Lung (tissue), 12 donors: ENCODE results near the gene PARP1. TPM values are rescaled to one million over a fixed set of nuclear protein-coding genes. Genes with fewer than 3 reads are reported as not detected.

Experiments used
- ATAC-seq: fragments of 200-7000 bp; cut with Tn5 transposase; one replicate; pipeline ENCODE4 v1.9.1; 2020; ENCODE audit warnings: moderate number of reproducible peaks; ENCODE audit not compliant: insufficient read depth, low FRiP score
- DNase-seq, 3 donors: peaks; one replicate each; pipeline ENCODE4 v3.0.0-alpha.2; 2013 to 2017
- H3K27ac ChIP-seq, 2 donors: one replicate each; pipeline ENCODE4 v1.5.1; 2013; ENCODE audit warnings: mild to moderate bottlenecking in 2 of 2, moderate library complexity in 2 of 2, control low read depth in 1 of 2, inconsistent platforms in 1 of 2, low read depth in 1 of 2, low read length in 1 of 2
- H3K27me3 ChIP-seq, 3 donors: one replicate each; pipeline ENCODE4 v1.5.1; 2013; ENCODE audit warnings: low read length in 2 of 3; ENCODE audit not compliant: control insufficient read depth in 3 of 3, insufficient read depth in 3 of 3
- H3K36me3 ChIP-seq, 4 donors: one replicate each; pipeline ENCODE4 v1.5.1; 2013; ENCODE audit warnings: low read length in 4 of 4, mild to moderate bottlenecking in 1 of 4, moderate library complexity in 1 of 4; ENCODE audit not compliant: control insufficient read depth in 4 of 4, insufficient read depth in 4 of 4
- H3K4me1 ChIP-seq, 5 donors: one replicate each; pipeline ENCODE4 v1.5.1; 2013; ENCODE audit warnings: low read length in 5 of 5, mild to moderate bottlenecking in 2 of 5, moderate library complexity in 1 of 5; ENCODE audit not compliant: control insufficient read depth in 5 of 5, insufficient read depth in 5 of 5
- H3K4me3 ChIP-seq: one replicate; pipeline ENCODE4 v1.5.1; 2013; ENCODE audit warnings: mild to moderate bottlenecking, control low read depth, moderate library complexity
- H3K9ac ChIP-seq, 2 donors: one replicate each; pipeline ENCODE4 v1.5.1; 2013; ENCODE audit warnings: low read length in 2 of 2, control low read depth in 1 of 2; ENCODE audit not compliant: insufficient read depth in 1 of 2
- H3K9me3 ChIP-seq, 4 donors: one replicate each; pipeline ENCODE4 v1.5.1; 2013; ENCODE audit warnings: low read length in 3 of 4, mild to moderate bottlenecking in 1 of 4, moderate library complexity in 1 of 4; ENCODE audit not compliant: control insufficient read depth in 4 of 4, insufficient read depth in 3 of 4
- WGBS, 2 donors: extraction: QIAGEN DNeasy Blood & Tissue Kit; methylation state at CpG; one replicate each; pipeline ENCODE4 v1.1.7; 2013; 5-methylcytosine and 5-hydroxymethylcytosine counted together
- polyA plus RNA-seq, 2 donors: library from polyadenylated mRNA; stranded (reverse); fragments of 200-250 nt; gene quantifications; one replicate each; pipeline ENCODE4 v1.2.1, GENCODE V29; 2013
- total RNA-seq, 2 donors: library from RNA; depleted of rRNA in 1 of 2; stranded (reverse); fragments of >200 nt in 1 of 2; gene quantifications; one replicate each; pipeline ENCODE4 v1.2.1, GENCODE V29; 2014 to 2021
- TF ChIP-seq, protein P1 (sequence below): IDR thresholded peaks from 2 replicates; pipeline ENCODE4 v1.5.1; 2012; ENCODE audit warnings: mild to moderate bottlenecking; ENCODE audit errors: control extremely low read depth, extremely low read depth
- donor health status: control.
- donor health status: control.
- donor health status: Bipolar disorder and iron deficiency.
- donor health status: healthy.
- donor health status: DM: yes; HTN: yes; CAD: no.

Gene PARP1
- total and polyA plus RNA-seq, 4 donors = 17.2 to 76.4 (median 51.1) TPM

DNA sequence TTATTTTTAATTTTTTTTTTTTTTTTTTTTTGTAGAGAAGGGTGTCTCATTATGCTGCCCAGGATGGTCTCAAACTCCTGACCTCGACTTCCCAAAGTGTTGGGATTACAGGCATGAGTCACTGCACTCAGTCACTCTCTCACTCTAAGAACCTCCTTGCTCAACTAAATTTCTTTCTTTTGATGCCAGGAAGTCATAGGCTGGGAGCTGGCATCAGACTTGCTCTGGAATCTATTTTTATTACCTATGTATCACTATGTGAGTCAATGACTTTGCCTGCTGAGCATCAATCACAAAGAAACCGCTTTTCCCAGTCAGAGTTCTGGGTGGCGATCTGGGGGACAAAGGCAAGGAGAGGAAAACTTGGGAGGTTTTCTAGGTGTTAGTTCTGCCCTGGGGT is 35.5 kb upstream of the PARP1 start:
- 81 to 93% methylated on average over 3 of the region's 3 CpGs for WGBS, 2 donors
- no peak for ATAC-seq
- no peaks in the 10 kb centered on the region for H3K9me3 ChIP-seq

DNA sequence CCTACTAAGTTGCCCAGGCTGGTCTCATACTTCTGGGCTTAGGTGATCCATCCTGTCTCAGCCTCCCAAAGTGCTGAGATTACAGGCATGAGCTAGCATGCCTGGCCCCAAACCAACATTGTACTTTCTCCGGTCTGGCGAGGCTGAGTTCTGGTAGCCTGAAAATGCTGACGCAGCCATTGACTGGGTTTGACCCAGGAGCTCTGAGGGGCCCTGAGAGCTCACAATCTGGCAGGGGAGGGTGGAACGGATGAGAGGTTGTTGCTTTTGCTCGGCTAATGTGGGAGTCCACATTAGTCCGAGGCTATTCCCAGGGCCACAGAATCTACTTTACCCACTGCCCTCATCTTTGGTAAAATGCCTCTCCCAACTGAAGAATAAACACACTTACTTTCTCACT is 35.1 kb upstream of the PARP1 start:
- H3K27ac ChIP-seq = no peak overlapping the region
- no peak overlapping the region for H3K4me3 ChIP-seq
- DNase-seq (peak in 1 of 3 donors; percentile 27), ATAC-seq (no peak)
- H3K27me3 ChIP-seq = peaks cover 0 to 5% (median 0%) of the 10 kb centered on the region in 3 donors
- WGBS, 2 donors = 80 to 97% methylated on average over 6 of the region's 6 CpGs
- H3K4me1 ChIP-seq = no peaks in the 10 kb centered on the region
- TF ChIP-seq, protein P1, sequence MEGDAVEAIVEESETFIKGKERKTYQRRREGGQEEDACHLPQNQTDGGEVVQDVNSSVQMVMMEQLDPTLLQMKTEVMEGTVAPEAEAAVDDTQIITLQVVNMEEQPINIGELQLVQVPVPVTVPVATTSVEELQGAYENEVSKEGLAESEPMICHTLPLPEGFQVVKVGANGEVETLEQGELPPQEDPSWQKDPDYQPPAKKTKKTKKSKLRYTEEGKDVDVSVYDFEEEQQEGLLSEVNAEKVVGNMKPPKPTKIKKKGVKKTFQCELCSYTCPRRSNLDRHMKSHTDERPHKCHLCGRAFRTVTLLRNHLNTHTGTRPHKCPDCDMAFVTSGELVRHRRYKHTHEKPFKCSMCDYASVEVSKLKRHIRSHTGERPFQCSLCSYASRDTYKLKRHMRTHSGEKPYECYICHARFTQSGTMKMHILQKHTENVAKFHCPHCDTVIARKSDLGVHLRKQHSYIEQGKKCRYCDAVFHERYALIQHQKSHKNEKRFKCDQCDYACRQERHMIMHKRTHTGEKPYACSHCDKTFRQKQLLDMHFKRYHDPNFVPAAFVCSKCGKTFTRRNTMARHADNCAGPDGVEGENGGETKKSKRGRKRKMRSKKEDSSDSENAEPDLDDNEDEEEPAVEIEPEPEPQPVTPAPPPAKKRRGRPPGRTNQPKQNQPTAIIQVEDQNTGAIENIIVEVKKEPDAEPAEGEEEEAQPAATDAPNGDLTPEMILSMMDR = no peak
- H3K9ac ChIP-seq = no peak overlapping the region
- H3K9me3 ChIP-seq = no peaks in the 10 kb centered on the region
- no peaks in the 10 kb centered on the region for H3K36me3 ChIP-seq

More for the DNA sequence above, 35.5 kb upstream of the PARP1 start:
- no peak for DNase-seq
- Histone ChIP-seq H3K27ac (no peak overlapping the region), H3K9ac (no peak overlapping the region), H3K27me3 (peaks cover 0 to 5% (median 0%) of the 10 kb centered on the region in 3 donors), H3K36me3 (no peaks in the 10 kb centered on the region), H3K4me1 (no peaks in the 10 kb centered on the region), H3K4me3 (no peak overlapping the region)
- TF ChIP-seq, protein P1 = no peak

DNA sequence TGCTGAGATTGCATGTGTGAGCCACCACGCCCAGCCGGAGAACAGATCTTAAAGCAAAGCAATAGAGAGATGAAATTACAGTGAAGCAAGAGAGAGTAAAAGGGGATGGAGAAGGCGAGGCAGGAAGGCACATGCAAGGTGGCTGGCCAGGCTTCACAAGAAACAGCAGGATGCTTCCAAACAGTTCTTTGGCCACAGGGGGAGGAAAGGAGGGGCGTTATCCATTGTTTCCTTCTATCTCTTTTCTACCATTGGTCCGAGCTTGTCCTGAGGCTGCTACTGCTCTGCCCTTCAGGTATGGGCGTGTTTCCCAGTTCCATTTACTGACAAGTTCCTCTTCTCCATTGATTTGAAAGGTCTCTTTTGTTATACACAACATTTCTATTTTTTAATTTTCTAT is 33.7 kb upstream of the PARP1 start:
- no peaks in the 10 kb centered on the region for H3K4me1 ChIP-seq
- 92 to 93% methylated on average over 6 of the region's 6 CpGs for WGBS, 2 donors

More for the DNA sequence above, 33.7 kb upstream of the PARP1 start:
- TF ChIP-seq, protein P1 = no peak
- Histone ChIP-seq H3K36me3 (no peaks in the 10 kb centered on the region), H3K27me3 (peaks cover 0 to 5% (median 0%) of the 10 kb centered on the region in 3 donors), H3K4me3 (no peak overlapping the region), H3K9ac (no peak overlapping the region), H3K27ac (no peak overlapping the region), H3K9me3 (peaks cover 0 to 2% (median 0%) of the 10 kb centered on the region in 4 donors)
- ATAC-seq (no peak), DNase-seq (no peak)
